Measurements from ENCODE around the gene ARMCX2. TPM values are rescaled to one million over a fixed set of nuclear protein-coding genes. Genes with fewer than 3 reads are reported as not detected.

The ARMCX2 gene
- total RNA-seq, result 67.6 TPM

DNA sequence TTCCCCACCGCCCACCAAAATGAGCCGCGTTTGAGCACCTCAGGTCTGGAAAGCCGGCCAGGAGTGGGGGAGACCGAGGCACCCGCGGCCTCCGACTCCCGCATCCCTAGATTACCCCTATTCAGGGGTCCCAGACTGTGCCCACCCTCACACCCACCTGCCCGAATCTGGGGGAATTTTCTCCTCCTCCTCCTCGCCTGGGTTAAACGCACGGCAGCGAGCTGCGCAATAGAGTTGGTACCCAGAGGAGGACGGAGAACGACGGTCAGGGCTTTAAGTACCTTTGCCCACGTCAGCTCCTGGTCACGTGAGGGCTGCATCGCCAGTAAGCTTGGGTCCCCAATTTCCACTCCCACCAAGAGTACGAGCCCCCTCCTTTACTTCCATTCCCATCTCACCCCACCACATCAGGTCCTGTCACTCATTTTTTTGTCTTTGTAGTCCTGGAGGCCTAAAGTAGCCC lies at the start of gene ARMCX2:
TSS of gene ARMCX2 (minus strand) at position 250 of the 463 bp plus-strand sequence. CDS start 2,262 bp downstream, outside the sequence.

DNA sequence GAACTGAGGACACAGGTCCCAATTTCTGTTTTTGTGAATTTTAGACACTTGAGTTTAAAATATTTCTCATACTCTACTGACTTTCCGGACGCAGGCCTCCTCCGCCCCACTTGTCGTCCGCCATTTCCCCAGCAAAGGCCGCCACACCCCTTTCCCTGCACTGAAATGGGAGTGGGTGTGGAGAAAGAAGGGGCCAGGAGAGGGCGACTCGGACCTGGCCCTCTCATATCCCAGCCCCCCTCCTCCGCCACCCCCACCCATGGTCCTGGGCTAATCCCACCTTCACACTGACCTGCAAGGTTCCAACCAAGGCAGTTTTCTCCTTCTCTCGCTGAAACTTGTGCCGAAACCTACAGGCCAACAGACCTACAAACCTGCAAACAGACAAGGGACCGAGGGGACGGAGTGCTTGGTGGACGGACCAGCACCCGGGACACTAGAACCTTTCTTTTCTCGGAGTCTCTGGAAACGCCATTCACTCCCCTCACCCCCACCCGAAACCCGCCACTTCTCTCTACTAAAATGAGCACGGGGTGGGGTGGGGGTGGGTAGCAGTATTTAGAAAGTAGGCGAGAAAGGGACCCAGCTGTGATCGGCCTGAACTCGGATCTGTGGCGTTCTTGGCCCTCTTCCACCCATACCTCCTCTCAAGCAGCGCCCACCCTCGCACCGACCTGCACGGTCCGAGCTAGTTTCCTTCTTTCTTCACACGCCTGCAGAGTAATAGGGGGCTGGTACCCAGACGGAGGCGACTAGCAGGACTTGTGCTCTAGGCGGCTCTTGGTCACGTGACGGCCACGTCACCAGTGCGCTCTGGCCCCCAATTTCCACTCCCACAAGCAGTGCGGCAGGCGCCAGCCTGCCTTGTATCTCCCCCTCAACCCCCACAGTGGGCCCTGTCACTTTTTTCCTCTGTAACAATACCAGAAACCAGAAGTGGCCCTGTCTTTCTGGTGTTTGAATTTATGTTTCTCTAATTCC lies 42.1 kb downstream of the ARMCX2 start, which contains the start of gene ARMCX6:
TSS of gene ARMCX6 (minus strand) at position 790 of the 981 bp plus-strand sequence. CDS start 1,380 bp downstream, outside the sequence.

Small RNA genes lying within 50 kb of the gene (small RNA-seq; reads per million reads assigned to genes)
- not detected for gene RNU6-30P
- gene RNU6-587P, result not detected

Other genes with a start within 250 kb of the ARMCX2 start
- 16.6 TPM for gene ARMCX4, start 174.4 kb downstream of the ARMCX2 start, total RNA-seq
- 80.5 TPM for gene ARMCX1, start 109.3 kb downstream of the ARMCX2 start, total RNA-seq
- 22.4 TPM for gene ARMCX6, start 41.9 kb downstream of the ARMCX2 start, total RNA-seq
- gene ARMCX3, start 36.7 kb downstream of the ARMCX2 start, total RNA-seq, result 95.3 TPM